Measurements from ENCODE around the gene MRNIP.
"Not testable (repeated sequence)": the region's sequence is repeated elsewhere in the genome, so short reads cannot be mapped to it uniquely, and the experiment has no call there.

MRNIP gene

DNA sequence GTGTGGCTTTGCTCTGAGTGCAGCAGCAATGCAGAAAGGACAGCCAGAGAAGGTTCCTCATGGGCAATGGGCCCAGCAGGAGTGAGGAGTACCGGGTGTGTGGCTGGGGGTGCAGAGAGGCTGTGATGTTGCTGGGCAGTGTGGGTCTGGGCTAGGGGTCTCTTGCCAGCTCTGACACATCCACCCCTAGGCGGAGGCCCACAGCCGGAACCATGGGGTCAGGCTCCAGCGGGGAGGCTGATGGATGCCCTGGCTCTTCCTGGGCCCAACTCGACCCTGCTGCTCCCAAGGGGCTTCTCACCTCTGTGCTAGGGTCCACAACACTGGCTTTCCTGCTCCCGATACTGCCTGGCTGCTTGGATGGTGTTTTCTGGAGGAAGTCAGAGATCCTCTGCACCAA is 29.2 kb upstream of the MRNIP start:
- no peak for DNase-seq

DNA sequence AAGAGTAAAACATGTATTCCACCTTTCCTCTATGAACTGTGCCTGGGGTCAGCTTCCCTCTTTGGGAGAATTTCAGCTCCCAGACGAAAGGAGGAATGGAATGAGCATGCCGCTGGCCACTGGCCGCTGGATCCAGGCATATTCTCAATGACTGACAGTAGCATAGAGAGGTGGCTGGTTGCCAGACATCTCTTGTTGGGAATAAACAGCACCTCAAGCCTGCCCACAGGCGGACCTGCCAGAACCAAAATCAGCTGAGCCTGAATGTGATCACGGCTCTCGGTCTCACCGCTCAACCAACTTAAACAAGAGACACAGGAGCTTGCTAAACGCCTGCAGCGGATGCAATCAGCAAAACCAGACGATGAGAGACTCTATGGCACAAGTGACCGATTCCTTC is 28.5 kb upstream of the MRNIP start:
- DNase-seq = no peak

DNA sequence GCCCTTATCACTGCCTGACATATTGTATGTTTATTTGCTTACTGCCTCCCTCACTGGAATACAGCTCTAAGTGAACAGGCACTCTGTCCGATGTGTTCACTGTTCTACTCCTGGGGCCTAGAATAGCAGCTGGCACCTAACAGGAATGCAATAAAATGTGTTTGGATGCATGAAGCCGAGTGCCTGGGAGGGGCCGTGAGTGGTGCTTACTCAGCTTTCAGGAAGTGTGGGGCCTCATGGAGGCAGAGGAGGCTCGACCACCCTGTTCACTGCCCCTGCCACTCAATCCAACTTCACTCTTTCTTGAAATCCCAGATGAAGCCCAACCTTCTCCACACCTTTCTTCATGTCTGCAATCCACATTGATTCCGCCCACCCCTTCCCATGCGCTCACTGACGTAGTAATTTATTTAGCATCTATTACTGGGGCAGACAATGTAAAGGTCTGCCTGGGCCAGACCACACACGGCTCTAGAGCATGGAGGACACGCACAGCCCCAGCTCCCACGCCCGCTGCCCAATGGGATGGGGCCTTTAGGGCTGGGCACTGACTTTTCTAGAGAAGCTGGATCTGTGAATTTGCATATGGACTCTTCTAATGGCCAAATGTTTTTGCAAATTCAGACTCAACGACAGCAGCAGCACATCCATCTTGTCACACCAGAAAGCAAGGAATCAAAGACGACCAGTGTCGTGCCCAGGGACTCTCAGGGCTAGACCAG is 27.7 kb upstream of the MRNIP start:
- no peak for DNase-seq

DNA sequence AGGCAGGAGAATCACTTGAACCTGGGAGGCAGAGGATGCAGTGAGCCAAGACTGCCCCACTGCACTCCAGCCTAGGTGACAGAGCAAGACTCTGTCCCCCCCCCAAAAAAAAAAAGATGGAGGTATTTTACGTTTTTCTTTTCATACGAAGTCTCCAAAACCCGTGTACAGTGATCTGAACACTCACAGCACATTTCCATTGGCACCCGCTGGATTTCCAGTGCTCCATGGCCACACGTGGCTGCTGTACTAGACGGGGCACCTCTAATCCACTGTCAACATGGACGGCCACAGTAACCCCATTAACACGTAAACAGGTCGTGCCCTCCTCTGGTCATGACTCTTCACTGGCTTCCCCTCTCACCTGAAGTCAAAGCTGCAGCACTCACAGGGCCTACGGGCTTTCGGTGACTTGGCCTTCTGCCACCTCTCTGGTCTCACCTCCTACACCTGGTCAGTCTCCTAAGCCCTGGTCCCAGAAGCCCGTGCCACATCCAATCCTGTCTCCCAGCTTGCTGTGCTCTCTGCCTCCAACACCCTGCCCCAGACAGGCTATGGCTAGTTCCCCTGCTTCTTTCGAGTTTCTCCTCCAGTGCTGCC is 27.0 kb upstream of the MRNIP start:
- no peak for DNase-seq

DNA sequence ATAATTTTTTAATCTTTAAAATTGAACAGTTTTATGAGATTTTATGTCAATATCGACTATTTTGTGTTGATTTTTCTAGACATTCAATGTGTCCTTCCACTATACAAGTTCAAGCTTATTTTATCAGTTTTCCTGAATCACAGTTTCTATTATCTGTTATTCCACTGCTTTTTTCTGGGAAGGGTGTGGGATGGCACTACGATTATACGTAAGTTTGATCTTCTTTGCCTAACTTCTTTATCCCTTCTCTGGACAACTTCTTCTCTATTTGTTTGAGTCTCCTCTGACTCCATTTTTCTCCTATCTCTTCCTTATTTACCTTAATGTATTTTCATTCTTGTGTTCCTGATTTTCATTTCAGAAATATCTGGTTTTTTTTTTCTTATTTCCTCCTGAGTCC is 24.5 kb upstream of the MRNIP start:
- no peak for DNase-seq

DNA sequence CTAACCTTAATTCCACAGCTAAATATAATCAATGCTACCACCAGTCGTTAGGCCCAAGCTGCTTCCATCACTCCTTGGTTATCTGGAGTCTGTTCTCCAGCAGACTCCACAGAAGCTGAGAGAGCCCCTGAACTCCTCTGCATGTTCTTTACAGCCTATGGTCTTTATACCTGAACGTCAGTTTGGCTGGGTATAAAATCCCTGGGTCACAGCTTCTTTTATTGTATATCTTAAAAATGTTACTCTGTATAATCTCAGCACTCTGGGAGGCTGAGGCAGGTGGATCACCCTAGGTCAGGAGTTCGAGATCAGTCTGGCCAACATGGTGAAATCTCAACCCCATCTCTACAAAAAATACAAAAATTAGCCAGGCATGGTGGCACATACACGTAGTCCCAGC is 23.7 kb upstream of the MRNIP start:
- no peak for DNase-seq

DNA sequence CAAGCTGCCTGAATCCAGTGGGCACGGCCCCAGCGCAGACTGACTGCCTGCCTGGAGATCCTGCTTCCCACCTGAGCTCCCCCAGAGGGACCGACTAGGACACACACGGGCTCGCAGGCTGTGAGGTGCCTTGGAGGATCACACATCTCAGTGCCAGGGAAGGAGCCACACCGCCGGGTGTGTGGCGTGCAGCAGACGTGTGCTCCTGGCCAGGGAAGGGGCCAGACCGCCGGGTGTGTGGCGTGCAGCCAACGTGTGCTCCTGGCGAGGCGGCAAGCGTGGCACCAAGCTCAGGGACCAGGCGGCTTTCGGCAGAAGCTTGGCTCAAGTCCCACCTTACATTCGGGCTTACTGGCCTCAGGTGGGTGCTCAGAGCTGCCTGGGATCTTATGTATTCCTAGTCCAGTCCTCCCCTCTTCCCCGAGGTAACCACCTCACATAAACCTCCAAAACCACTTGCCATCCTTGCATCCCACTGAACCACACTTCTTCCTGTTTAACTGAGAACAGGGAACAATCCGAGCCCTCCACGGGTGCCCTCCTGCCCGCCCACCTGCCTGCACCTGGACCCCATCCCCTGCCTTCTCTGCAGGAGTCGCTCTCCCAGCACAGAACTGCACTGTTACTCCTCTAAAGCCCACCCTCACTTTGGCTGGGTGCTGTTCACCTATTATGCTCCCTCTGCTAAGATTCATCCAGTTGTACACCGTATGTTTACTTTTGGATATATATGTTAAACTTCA is 22.4 kb upstream of the MRNIP start:
- DNase-seq = no peak

DNA sequence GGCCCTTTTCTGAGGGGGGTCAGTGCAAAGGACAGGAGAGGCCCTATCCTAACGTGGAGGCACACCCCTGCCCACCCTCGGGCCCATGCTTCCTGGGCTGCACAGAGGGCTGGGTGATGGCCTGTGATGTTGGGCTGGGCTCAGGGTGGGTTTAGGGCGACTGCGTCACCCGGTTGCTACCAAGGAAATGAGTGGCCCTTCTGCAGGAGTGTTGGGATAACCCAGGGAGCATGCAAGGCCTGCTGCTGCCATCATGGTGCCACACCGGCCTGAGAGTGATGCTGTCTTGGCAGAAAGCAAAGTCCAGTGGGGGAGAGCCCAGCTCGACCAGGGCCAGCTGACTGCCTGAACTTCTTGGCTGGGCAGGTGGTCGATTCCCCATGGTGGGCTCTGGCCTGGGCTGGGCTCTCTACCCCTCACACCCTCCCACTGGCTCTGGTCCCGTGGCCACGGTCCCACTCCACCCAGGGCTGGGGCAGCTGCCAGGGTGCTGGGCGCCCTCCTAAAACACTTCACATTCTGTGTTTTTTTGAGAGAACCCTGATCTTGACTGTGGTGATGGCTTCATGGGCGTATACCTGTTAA is 21.5 kb upstream of the MRNIP start:
- no peak for DNase-seq

DNA sequence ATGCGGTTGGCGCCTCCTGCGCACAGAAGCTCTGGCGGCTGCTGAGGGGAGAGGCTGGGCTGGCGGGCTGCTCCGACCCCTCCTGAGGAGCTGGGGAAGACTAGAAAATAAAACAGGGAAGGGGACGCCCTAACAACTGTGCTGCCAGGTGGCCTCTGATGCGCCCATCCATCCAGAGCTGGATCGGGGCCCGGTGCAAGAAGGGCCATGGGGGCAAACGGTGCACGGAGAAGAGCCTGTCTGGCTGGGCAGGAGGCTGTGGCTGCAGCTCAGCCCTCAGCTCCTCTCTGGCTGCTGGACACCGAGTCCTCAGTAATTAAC is 21.0 kb upstream of the MRNIP start:
- DNase-seq = no peak

DNA sequence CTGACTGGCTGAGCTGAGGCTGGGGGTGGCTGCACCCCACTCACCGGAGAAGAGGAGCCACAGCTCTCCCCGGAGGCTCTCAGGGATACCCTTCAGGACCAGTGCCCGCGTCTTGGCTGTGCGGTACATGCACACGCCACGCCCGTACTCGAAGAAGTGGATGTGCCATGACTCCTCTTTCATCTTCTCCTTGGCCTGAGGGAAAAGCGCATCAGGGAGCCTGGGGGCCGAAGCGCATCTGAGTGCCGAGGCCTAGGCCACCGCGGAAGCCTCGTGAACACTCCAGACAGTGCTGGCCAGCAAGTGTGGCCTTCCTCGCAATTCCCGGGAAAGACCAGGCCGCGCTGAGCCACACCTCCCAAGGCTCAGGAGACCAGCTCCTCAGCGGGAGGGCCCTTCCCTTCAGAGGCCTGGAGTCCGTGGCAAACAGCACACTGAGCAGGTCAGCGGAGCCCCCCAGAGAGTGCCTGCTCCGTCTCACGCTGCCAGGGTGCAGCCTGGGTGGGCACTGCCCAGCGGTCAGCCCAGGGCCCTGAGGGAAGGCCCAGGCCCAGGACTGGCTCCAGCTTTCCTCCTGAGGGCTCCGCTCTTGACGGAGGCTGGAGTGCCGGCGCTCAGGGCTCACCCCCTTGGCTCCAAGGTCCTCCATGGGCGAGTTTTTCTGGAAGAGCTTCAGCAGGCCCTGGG is 20.5 kb upstream of the MRNIP start:
- no peak for DNase-seq

DNA sequence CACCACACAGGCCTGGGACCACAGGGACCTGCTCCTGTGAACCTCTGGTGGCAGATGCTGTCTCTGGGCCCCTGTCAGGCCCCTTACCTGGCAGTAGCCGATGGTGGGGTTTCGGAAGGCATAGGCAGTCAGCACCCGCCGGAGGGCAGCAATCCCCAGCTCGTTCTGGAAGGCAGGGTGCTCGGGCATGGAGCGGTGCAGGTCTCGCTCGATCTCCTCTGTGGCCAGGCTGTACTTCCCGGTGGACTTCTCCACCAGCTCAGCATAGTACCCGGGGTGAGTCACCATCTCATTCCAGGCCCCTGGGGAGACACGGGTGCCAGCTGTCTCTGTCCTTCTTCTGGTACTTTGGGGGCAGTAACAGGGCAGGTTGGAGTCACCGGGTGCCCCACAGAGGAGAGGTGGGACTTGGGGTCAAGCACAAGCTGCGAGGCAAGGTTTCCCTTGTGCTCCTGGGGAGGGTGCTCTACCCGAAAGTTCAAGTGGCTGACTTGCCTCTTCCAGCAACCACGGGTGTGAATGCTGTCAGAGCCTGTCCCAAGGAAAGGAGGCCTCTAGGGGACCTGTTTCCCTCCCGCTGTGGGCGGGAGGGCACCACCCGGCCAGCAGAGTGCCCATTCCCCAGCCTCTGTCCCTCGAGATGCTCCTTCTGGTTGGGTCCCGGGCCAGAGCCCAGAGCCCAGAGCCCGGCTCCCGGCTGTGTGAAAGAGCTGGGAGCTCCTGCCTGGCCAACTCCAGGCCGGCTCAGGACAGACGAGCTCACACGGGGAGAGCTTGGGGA is 19.8 kb upstream of the MRNIP start:
- no peak for DNase-seq

DNA sequence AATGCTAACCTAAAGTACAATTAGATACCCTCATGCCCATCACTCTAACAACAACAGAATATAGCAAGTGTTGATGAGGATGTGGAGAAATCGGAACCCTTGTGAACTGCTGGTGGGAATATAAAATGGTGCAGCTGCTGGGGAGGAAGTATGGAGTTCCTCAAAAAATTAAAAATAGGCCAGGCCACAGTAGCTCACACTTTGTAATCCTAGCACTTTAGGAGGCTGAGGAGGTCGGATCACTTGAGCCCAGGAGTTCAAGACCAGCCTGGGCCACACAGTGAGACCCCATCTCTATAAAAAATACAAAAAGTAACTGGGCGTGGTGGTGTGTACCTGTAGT is 18.0 kb upstream of the MRNIP start:
- no peak for DNase-seq

DNA sequence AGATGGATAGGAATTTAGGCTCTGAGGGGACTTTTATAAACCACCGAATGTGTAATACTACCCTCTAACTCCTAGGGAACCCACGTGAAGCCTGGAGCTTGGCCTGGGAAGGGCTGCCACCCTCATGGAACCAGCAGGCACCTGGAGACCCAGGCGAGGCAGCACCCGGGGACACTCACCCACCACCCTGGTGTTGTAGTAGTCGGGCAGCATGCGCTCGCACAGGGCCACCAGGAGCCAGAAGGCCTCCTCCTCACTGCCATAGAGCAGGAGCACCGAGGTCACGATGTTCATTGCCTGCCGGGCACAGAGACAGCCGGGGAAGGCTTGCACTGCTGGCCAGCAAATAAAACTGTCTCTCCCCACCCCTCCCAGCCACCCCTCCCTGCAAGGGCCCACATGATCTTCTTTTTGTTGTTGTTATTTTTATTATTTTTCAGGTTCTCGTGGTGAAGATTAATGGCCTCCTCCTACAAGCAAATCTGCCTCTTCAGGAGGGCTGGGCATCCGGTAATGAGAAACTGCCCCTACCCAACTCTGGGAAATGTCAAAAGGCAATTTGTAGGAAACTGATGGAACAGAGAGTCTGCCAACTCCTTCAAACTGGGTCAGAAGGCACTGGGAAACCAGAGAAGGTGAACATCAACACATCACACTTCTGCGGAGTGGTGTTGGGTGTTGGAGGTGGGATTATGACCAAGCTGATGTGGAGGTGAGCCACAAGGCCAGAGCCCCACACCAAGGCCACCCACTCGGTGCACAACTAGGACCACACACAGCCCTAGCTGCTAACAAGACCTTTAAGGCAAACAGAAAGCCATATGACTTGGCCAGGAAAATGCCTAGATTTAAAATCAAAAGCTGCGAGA is 17.4 kb upstream of the MRNIP start:
- DNase-seq = no peak

DNA sequence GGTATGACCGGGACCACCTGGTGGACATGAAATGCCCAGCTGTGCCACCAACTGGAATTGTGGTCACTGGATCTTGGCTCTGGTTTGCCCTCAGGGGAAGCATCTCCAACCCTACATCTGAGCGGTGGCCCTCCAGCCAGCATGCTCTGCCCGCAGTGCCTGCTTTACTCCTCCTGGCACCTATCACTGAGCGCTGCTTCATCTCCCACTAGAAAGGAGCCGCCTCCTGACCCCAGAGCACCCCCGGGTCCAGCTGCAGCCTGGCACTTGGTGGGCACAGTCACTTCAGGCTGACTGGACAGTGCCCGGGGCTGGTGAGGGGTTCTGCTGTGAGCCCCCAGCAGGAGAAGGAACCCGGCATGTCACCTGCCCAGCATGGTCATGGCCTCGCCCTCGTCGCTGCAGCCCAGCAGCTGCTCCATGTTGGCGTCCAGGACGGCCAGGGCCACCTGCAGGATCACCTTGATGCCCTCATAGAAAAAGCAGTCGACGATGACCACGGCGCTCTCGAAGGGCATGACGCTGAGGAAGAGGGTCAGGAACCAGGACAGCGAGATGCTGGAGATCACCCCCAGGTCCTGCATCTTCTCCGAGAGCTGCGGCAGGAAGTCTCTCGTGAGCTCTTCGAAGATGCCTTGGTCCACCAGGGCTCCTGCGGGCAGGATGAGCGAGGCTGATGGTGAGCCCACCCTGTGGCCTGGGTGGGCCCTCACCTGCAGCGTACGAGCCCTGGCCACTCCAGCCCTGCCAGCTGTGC is 16.1 kb upstream of the MRNIP start:
- no peak for DNase-seq

DNA sequence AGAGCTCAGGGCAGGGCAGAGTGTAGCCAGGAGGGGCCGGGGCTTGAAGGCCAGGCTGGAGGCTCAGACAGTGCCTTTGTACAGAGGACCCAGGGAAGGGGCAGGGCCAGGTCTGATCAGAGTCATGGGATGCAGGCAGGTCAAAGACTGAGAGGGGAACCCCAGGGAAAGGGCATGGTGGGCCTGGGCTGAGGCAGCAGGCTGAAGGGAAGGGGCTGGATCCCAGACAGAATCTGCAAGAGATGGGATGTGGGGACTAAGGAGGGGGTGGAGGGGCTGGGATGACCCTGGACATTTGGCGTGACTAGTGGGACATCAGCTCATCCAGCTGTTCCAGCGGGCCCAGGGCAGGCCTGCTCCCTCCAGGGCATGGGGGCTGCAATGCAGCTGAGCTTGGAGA is 15.5 kb upstream of the MRNIP start:
- DNase-seq = no peak

DNA sequence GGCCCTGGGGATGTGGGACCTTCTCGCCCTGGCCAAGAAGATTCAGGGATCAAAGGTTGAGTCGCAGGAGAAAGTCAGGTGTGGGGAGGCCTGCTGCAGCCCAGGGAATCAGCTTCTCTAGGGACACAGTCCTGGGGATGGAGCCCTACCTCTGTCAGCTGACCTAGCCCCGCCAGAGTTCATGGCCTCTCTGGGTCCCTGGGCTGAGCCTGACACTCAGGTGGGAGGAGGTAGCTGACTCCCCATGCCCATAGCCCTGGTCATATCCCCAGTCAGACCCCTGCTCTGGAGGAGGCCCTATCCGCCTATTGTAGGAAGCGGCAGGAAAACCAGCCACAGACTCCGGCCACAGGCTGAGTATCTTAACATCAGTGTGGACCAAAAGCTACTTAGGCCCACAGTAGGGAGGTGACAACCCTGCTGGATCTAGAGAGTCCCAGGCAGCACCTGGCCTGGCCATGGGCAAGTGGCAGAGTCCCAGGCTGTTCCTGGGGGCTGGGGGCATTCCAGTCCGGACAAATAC is 15.0 kb upstream of the MRNIP start:
- DNase-seq = no peak

DNA sequence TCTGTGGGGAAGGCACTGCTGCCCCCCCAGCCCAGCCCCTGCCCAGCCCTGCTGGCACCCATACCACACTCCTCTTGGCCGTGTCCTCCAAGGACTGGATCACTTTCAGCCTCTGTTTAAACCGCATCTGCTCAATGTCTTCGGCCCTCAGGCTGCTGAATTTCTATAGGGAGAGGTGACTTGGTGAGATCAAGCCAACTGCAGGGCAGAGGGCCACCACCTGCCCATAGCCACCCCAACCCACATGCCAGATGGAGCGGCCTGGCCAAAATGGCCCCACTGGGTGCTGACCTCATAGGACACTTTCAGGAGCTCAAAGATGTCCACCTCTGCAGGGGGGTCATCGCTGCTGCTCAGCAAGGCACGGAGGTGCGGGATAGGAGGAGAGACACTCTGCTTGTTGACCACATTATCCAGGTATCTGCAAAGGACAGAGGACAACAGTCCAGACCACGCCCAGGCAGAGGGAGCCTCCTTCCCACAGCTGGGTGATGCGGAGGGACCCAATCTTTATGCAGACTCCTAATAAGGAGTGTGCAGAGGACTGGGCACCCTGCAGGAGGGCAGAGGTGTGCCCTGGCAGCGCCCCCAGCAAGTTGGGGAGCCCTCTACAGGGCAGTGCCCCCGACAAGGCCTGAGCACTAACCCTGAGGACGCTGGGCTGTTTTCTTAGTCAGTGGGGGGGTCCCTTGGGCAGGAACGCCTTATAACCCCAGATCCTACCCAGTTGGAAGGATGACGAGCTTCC is 14.4 kb upstream of the MRNIP start:
- no peak for DNase-seq

DNA sequence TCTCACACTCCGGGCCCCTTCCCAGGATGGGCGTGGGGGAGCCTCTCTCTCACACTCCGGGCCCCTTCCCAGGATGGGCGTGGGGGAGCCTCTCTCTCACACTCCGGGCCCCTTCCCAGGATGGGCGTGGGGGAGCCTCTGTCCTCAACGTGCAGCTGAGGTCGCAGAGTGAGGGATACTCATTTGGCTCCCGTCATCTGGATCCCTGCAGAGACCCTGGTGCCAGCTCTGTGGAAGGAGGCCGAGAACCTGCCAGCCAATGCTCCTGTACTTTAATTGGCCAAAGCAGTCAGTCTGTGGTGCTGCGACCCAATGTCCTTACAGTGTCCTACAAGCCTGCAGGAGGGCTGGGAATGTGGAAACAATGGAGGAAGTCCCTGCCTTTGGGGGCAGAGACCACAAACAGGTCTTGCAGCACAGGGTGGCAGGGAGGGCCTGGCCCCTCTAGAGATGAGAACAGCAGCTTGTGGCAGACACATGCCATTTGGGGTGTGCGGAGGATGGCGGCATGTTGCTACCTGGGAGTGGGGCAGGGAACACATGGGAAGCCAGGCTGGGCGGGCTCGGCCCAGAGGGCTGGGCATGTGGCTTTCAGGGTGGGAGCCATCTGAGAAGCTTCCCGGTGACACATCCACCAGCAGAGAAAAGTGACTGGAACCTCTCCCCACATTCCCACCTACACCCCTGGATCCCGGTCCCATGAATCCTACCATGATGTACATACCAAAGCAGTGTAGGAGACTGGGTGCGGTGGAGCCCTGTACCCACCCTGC is 13.6 kb upstream of the MRNIP start:
- no peak for DNase-seq

DNA sequence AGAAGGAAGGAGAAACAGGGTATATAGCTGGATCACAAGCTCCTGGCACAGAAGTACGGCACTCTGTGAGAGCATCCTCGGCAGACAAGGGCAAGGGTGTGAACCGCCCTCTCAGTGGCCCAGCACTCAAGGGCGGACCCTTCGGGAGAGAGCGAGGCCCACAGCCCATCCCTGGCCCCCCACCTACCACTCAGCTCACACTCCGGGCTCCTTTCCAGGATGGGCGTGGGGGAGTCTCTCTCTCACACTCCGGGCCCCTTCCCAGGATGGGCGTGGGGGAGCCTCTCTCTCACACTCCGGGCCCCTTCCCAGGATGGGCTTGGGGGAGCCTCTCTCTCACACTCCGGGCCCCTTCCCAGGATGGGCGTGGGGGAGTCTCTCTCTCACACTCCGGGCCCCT is 12.9 kb upstream of the MRNIP start:
- DNase-seq = not testable (repeated sequence)
